ENCODE data around the gene RIN3.

Gene RIN3

GRCh38 chr14:92577321-92577742, 63.8 kb downstream of the RIN3 start:
- H3K27ac ChIP-seq: no peak overlapping the region
- no peak for TF ChIP-seq CTCF (conservative IDR thresholded peaks at IDR 0.05; ENCODE audit: low read depth)
- DNase-seq (ENCODE audit: low spot score): no peak
- ChIA-PET CTCF (no interaction called here), POLR2A (ENCODE audit: low non-redundant PET) (no interaction called here)

- no peak for TF ChIP-seq CTCF (conservative IDR thresholded peaks at IDR 0.05; ENCODE audit: low read depth)
- CTCF ChIA-PET: interaction anchor here (0.7 to 1.1 kb wide), 2 partner anchors 12 to 112 kb away, joined by 3 read pairs; no protein-coding TSS in a partner anchor
- POLR2A ChIA-PET (ENCODE audit: low non-redundant PET): no interaction called here
- DNase-seq (ENCODE audit: low spot score): no peak
- no peak overlapping the region for H3K27ac ChIP-seq
Observed at GRCh38 chr14:92578511-92578910, 64.9 kb downstream of the RIN3 start.

- no peak overlapping the region for H3K27ac ChIP-seq
- ChIA-PET POLR2A (ENCODE audit: low non-redundant PET) (no interaction called here), CTCF (interaction anchor here (1.1 kb wide), 1 partner anchor 13 kb away, joined by 3 read pairs; no protein-coding TSS in a partner anchor)
- TF ChIP-seq CTCF (conservative IDR thresholded peaks at IDR 0.05; ENCODE audit: low read depth): no peak
- DNase-seq (ENCODE audit: low spot score): no peak
Observed at GRCh38 chr14:92579244-92579936, 65.8 kb downstream of the RIN3 start.

GRCh38 chr14:92581206-92581605, 67.6 kb downstream of the RIN3 start:
- DNase-seq (ENCODE audit: low spot score): no peak
- ChIA-PET CTCF (no interaction called here), POLR2A (ENCODE audit: low non-redundant PET) (no interaction called here)
- no peak for TF ChIP-seq CTCF (conservative IDR thresholded peaks at IDR 0.05; ENCODE audit: low read depth)
- no peak overlapping the region for H3K27ac ChIP-seq

GRCh38 chr14:92581966-92582566, 68.5 kb downstream of the RIN3 start:
- ChIA-PET POLR2A (ENCODE audit: low non-redundant PET) (no interaction called here), CTCF (no interaction called here)
- no peak overlapping the region for H3K27ac ChIP-seq

More at GRCh38 chr14:92581966-92582566, 68.5 kb downstream of the RIN3 start:
- no peak for TF ChIP-seq CTCF (conservative IDR thresholded peaks at IDR 0.05; ENCODE audit: low read depth)
- no peak for DNase-seq (ENCODE audit: low spot score)
